ENCODE results near the gene SS18L1.

Gene SS18L1

GRCh38 chr20:62177307-62177706 is 33.7 kb downstream of the SS18L1 start:
- TF ChIP-seq GATA3 (IDR thresholded peaks at IDR 0.05; ENCODE audit: low read depth, low read length) (no peak), GATA2 (IDR thresholded peaks at IDR 0.05; ENCODE audit: low read depth, low read length) (peak; percentile 58; the same call in 1 of the 2 replicates)

GRCh38 chr20:62178316-62179161 is 35.0 kb downstream of the SS18L1 start:
- TF ChIP-seq GATA3 (IDR thresholded peaks at IDR 0.05; ENCODE audit: low read depth, low read length) (no peak), GATA2 (IDR thresholded peaks at IDR 0.05; ENCODE audit: low read depth, low read length) (no peak)

- TF ChIP-seq GATA3 (IDR thresholded peaks at IDR 0.05; ENCODE audit: low read depth, low read length) = no peak
- no peak for TF ChIP-seq GATA2 (IDR thresholded peaks at IDR 0.05; ENCODE audit: low read depth, low read length)
Observed at GRCh38 chr20:62179162-62179504, 35.6 kb downstream of the SS18L1 start.

GRCh38 chr20:62181808-62182207 is 38.2 kb downstream of the SS18L1 start:
- TF ChIP-seq GATA3 (IDR thresholded peaks at IDR 0.05; ENCODE audit: low read depth, low read length) (no peak), GATA2 (IDR thresholded peaks at IDR 0.05; ENCODE audit: low read depth, low read length) (no peak)

- TF ChIP-seq GATA3 (IDR thresholded peaks at IDR 0.05; ENCODE audit: low read depth, low read length) = no peak
- TF ChIP-seq GATA2 (IDR thresholded peaks at IDR 0.05; ENCODE audit: low read depth, low read length) = no peak; the same call in 1 of the 2 replicates
Observed at GRCh38 chr20:62182469-62183425, 39.2 kb downstream of the SS18L1 start, which contains the start of gene MTG2. Gene MTG2, plus strand, starts transcription at chr20:62183028. Its CDS starts 10,393 bp downstream, at chr20:62193421.

- TF ChIP-seq GATA2 (IDR thresholded peaks at IDR 0.05; ENCODE audit: low read depth, low read length) (no peak), GATA3 (IDR thresholded peaks at IDR 0.05; ENCODE audit: low read depth, low read length) (no peak)
Observed at GRCh38 chr20:62183426-62184142, 40.0 kb downstream of the SS18L1 start.

GRCh38 chr20:62186096-62186426 is 42.5 kb downstream of the SS18L1 start:
- no peak for TF ChIP-seq GATA3 (IDR thresholded peaks at IDR 0.05; ENCODE audit: low read depth, low read length)
- TF ChIP-seq GATA2 (IDR thresholded peaks at IDR 0.05; ENCODE audit: low read depth, low read length) = no peak

- TF ChIP-seq GATA2 (IDR thresholded peaks at IDR 0.05; ENCODE audit: low read depth, low read length) = no peak
- TF ChIP-seq GATA3 (IDR thresholded peaks at IDR 0.05; ENCODE audit: low read depth, low read length) = no peak
Observed at GRCh38 chr20:62186887-62187866, 43.6 kb downstream of the SS18L1 start.

- TF ChIP-seq GATA2 (IDR thresholded peaks at IDR 0.05; ENCODE audit: low read depth, low read length) = no peak
- TF ChIP-seq GATA3 (IDR thresholded peaks at IDR 0.05; ENCODE audit: low read depth, low read length) = no peak
Observed at GRCh38 chr20:62190639-62191411, 47.3 kb downstream of the SS18L1 start.

GRCh38 chr20:62191781-62192559 is 48.4 kb downstream of the SS18L1 start:
- TF ChIP-seq GATA3 (IDR thresholded peaks at IDR 0.05; ENCODE audit: low read depth, low read length) (no peak), GATA2 (IDR thresholded peaks at IDR 0.05; ENCODE audit: low read depth, low read length) (no peak)

GRCh38 chr20:62192635-62193034 is 49.1 kb downstream of the SS18L1 start:
- no peak for TF ChIP-seq GATA3 (IDR thresholded peaks at IDR 0.05; ENCODE audit: low read depth, low read length)
- no peak for TF ChIP-seq GATA2 (IDR thresholded peaks at IDR 0.05; ENCODE audit: low read depth, low read length)
